HG03103 (cell line): ENCODE results near the gene SFRP2.

Experiments
- ATAC-seq: cut with Tn5 transposase; IDR thresholded peaks from one replicate; pipeline ENCODE4 v1.9.1; 2021; ENCODE audit warnings: low read depth; ENCODE audit not compliant: unreplicated experiment

The SFRP2 gene

DNA sequence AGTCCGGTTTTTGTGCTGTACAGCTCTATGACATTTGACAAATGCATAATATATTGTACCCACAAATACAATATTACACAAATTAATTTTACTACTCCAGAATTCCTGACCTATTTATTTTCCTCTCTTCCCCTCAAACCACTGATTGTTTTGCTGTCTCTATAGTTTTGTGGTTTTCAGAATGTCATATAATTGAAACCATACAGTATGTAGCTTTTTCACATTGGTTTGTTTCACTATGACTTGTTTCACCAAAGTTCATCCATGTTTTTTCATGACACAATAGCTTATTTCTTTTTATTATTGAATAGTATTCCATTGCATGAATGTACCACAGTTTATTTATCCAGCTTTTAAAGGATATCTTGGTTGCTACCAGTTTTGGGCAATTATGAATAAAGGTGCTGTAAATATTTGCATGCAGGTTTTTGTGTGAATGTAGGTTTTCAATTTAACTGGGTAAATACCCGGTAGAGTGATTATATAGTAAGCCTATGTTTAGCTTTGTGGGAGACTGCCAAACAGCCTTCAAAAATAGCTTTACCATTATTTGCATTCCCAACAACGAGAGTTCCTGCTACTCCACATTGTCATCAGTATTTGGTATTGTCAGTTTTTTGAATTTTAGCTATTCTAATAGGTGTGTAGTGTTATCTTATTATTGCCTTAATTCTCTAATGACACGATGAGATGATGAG is 55.0 kb downstream of the SFRP2 start:
- ATAC-seq = no peak

DNA sequence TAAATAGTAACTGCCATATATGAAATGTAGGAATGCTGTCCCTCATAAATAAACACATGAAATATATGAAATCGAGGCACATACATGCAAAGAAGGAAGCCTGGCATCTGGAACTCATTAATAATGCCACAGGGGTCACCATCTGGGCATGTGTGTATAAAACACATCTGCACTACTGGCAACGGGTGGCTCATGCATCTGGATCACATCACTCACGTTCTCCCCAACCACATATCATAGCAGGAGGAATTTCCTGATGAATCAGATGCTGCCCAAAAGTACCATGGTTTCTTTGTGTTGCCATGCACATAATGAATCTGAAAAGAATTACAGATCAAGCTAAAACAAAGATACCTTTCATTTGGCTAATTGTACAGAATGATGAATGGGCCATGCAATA is 57.6 kb downstream of the SFRP2 start:
- no peak for ATAC-seq
